Neural progenitor cell (in vitro differentiated cells): ENCODE data around the gene RNU1-2.

Source experiments
- EZH2 ChIP-seq: fragments of 200-600 bp; sonication (generic); IDR thresholded peaks from 2 replicates; pipeline ENCODE4 v1.6.1; 2017; ENCODE audit warnings: antibody characterized with exemption, mild to moderate bottlenecking, moderate library complexity
- EZH2phosphoT487 ChIP-seq: fragments of 200-600 bp; sonication (generic); IDR thresholded peaks from 2 replicates; pipeline ENCODE4 v1.6.1; 2017; ENCODE audit warnings: antibody characterized with exemption
- TF ChIP-seq, protein P1 (sequence below): fragments of 200-600 bp; sonication (generic); IDR thresholded peaks from 2 replicates; pipeline ENCODE4 v1.5.1; 2017; ENCODE audit warnings: antibody characterized with exemption, mild to moderate bottlenecking

DNA sequence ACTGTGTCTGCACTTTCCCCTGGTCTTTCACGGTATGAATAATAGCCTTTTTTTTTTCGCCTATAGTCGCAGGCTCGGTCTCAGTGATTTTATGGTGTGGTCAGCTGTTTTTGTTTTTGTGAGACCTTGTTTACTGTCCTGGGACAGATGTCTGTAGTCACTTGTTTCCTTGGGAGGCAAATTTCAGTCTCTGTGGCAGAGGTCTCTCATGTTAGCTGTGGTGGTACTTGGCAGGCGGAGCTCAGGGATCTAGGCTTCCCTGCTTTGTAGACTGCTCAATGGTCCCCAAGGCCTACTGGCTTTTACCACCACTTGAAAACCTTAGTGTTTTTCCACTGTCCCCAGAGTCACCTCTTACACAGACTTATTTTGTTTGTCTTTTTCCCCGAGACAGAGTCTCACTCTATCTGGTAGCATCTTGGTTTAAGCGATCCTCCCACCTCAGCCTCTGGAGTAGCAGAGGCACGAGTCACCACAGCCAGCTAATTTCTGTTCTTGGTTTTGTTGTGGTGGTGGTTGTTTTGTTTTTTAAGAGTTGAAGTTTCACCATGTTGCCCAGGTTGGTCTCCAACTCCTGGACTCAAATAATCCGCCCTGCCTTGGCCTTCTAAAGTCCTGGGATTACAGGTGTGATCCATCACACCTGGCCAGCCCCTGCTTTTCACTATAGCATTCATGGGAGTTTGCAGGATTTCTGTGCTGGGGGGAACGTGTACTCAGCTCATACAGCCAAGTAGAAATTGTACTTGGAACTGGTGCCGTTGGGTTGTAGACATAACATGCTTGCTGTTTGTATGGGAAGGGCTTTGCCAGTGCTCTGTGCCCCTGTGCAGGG, 10.3 kb downstream of the RNU1-2 start:
- no peak for TF ChIP-seq EZH2
- TF ChIP-seq, protein P1, sequence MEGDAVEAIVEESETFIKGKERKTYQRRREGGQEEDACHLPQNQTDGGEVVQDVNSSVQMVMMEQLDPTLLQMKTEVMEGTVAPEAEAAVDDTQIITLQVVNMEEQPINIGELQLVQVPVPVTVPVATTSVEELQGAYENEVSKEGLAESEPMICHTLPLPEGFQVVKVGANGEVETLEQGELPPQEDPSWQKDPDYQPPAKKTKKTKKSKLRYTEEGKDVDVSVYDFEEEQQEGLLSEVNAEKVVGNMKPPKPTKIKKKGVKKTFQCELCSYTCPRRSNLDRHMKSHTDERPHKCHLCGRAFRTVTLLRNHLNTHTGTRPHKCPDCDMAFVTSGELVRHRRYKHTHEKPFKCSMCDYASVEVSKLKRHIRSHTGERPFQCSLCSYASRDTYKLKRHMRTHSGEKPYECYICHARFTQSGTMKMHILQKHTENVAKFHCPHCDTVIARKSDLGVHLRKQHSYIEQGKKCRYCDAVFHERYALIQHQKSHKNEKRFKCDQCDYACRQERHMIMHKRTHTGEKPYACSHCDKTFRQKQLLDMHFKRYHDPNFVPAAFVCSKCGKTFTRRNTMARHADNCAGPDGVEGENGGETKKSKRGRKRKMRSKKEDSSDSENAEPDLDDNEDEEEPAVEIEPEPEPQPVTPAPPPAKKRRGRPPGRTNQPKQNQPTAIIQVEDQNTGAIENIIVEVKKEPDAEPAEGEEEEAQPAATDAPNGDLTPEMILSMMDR, result no peak
- no peak for TF ChIP-seq EZH2phosphoT487
